ENCODE measurements around the gene SNAP23.
A peak's percentile ranks its signal among the peaks of the same experiment; 100 is the strongest.

Gene SNAP23

GRCh38 chr15:42465520-42466259, 29.7 kb upstream of the SNAP23 start:
- no peak for TF ChIP-seq POLR2AphosphoS5 (IDR thresholded peaks at IDR 0.05; ENCODE audit: low read depth, low read length)
- TF ChIP-seq TAF1 (IDR thresholded peaks at IDR 0.05; ENCODE audit: borderline replicate concordance, low read depth, low read length) = no peak
- TF ChIP-seq POLR2A (IDR thresholded peaks at IDR 0.05; ENCODE audit: low read depth, low read length) = no peak
- DNase-seq (ENCODE audit: insufficient read length) (no peak), FAIRE-seq (no peak)

GRCh38 chr15:42471002-42471401, 24.4 kb upstream of the SNAP23 start:
- TF ChIP-seq POLR2AphosphoS5 (IDR thresholded peaks at IDR 0.05; ENCODE audit: low read depth, low read length) = no peak
- TF ChIP-seq POLR2A (IDR thresholded peaks at IDR 0.05; ENCODE audit: low read depth, low read length) = no peak
- no peak for TF ChIP-seq TAF1 (IDR thresholded peaks at IDR 0.05; ENCODE audit: borderline replicate concordance, low read depth, low read length)
- FAIRE-seq (no peak), DNase-seq (ENCODE audit: insufficient read length) (no peak)

- TF ChIP-seq POLR2AphosphoS5 (IDR thresholded peaks at IDR 0.05; ENCODE audit: low read depth, low read length) (no peak), POLR2A (IDR thresholded peaks at IDR 0.05; ENCODE audit: low read depth, low read length) (no peak), TAF1 (IDR thresholded peaks at IDR 0.05; ENCODE audit: borderline replicate concordance, low read depth, low read length) (no peak)
- FAIRE-seq (no peak), DNase-seq (ENCODE audit: insufficient read length) (no peak)
Observed at GRCh38 chr15:42474827-42475226, 20.6 kb upstream of the SNAP23 start.

- FAIRE-seq = no peak
- no peak for DNase-seq (ENCODE audit: insufficient read length)
- TF ChIP-seq TAF1 (IDR thresholded peaks at IDR 0.05; ENCODE audit: borderline replicate concordance, low read depth, low read length) (no peak), POLR2A (IDR thresholded peaks at IDR 0.05; ENCODE audit: low read depth, low read length) (no peak), POLR2AphosphoS5 (IDR thresholded peaks at IDR 0.05; ENCODE audit: low read depth, low read length) (no peak)
Observed at GRCh38 chr15:42482701-42483100, 12.7 kb upstream of the SNAP23 start.

GRCh38 chr15:42483677-42484076, 11.8 kb upstream of the SNAP23 start:
- TF ChIP-seq TAF1 (IDR thresholded peaks at IDR 0.05; ENCODE audit: borderline replicate concordance, low read depth, low read length) = no peak
- no peak for TF ChIP-seq POLR2A (IDR thresholded peaks at IDR 0.05; ENCODE audit: low read depth, low read length)
- TF ChIP-seq POLR2AphosphoS5 (IDR thresholded peaks at IDR 0.05; ENCODE audit: low read depth, low read length) = no peak
- FAIRE-seq = no peak
- no peak for DNase-seq (ENCODE audit: insufficient read length)

GRCh38 chr15:42490291-42490670, 5.2 kb upstream of the SNAP23 start:
- no peak for DNase-seq (ENCODE audit: insufficient read length)
- no peak for TF ChIP-seq POLR2AphosphoS5 (IDR thresholded peaks at IDR 0.05; ENCODE audit: low read depth, low read length)
- no peak for TF ChIP-seq TAF1 (IDR thresholded peaks at IDR 0.05; ENCODE audit: borderline replicate concordance, low read depth, low read length)
- no peak for TF ChIP-seq POLR2A (IDR thresholded peaks at IDR 0.05; ENCODE audit: low read depth, low read length)
- FAIRE-seq = peak; percentile 67

- TF ChIP-seq POLR2AphosphoS5 (IDR thresholded peaks at IDR 0.05; ENCODE audit: low read depth, low read length) (peak; percentile 86), TAF1 (IDR thresholded peaks at IDR 0.05; ENCODE audit: borderline replicate concordance, low read depth, low read length) (peak; percentile 96), POLR2A (IDR thresholded peaks at IDR 0.05; ENCODE audit: low read depth, low read length) (peak; percentile 79)
- DNase-seq (ENCODE audit: insufficient read length) = peak; percentile 83
- peak; percentile 98 for FAIRE-seq
Observed at GRCh38 chr15:42490671-42491538, 4.5 kb upstream of the SNAP23 start, which contains the start of gene ZNF106. ZNF106 (minus strand) TSS chr15:42491141; CDS start chr15:42472289, 18,852 bp downstream.

GRCh38 chr15:42491539-42492225, 3.8 kb upstream of the SNAP23 start:
- FAIRE-seq (no peak), DNase-seq (ENCODE audit: insufficient read length) (no peak)
- TF ChIP-seq TAF1 (IDR thresholded peaks at IDR 0.05; ENCODE audit: borderline replicate concordance, low read depth, low read length) (no peak), POLR2A (IDR thresholded peaks at IDR 0.05; ENCODE audit: low read depth, low read length) (no peak), POLR2AphosphoS5 (IDR thresholded peaks at IDR 0.05; ENCODE audit: low read depth, low read length) (no peak)

GRCh38 chr15:42493679-42494078, 1.8 kb upstream of the SNAP23 start:
- no peak for TF ChIP-seq POLR2AphosphoS5 (IDR thresholded peaks at IDR 0.05; ENCODE audit: low read depth, low read length)
- no peak for TF ChIP-seq TAF1 (IDR thresholded peaks at IDR 0.05; ENCODE audit: borderline replicate concordance, low read depth, low read length)
- TF ChIP-seq POLR2A (IDR thresholded peaks at IDR 0.05; ENCODE audit: low read depth, low read length) = no peak
- DNase-seq (ENCODE audit: insufficient read length) (no peak), FAIRE-seq (no peak)

GRCh38 chr15:42494998-42495360, 455 bp upstream of the SNAP23 start:
- TF ChIP-seq POLR2AphosphoS5 (IDR thresholded peaks at IDR 0.05; ENCODE audit: low read depth, low read length) (no peak), TAF1 (IDR thresholded peaks at IDR 0.05; ENCODE audit: borderline replicate concordance, low read depth, low read length) (no peak), POLR2A (IDR thresholded peaks at IDR 0.05; ENCODE audit: low read depth, low read length) (no peak)
- FAIRE-seq (no peak), DNase-seq (ENCODE audit: insufficient read length) (no peak)

All from GM12892 (cell line).